ENCODE data around the gene MAB21L4. TPM values are rescaled to one million over a fixed set of nuclear protein-coding genes. Genes with fewer than 3 reads are reported as not detected.

The MAB21L4 gene
- total RNA-seq, 1 donor from 2014 or later: not detected

GRCh38 chr2:240913810-240914644 lies 18.1 kb upstream of the MAB21L4 start:
- DNase-seq (ENCODE audit: low read depth in 2 of 2): peak; percentile 70 to 91

- peak in 1 of 2 donors; percentile 77 for DNase-seq (ENCODE audit: low read depth in 2 of 2)
Observed at GRCh38 chr2:240912878-240913809, 17.2 kb upstream of the MAB21L4 start.

- DNase-seq (ENCODE audit: low read depth in 2 of 2): peak in 1 of 2 donors; percentile 67
Observed at GRCh38 chr2:240911641-240912265, 15.8 kb upstream of the MAB21L4 start.

- DNase-seq (ENCODE audit: low read depth in 2 of 2): no peak
Observed at GRCh38 chr2:240909216-240909974, 13.4 kb upstream of the MAB21L4 start.

GRCh38 chr2:240906911-240907590 lies 11.1 kb upstream of the MAB21L4 start:
- DNase-seq (ENCODE audit: low read depth in 2 of 2): no peak

GRCh38 chr2:240906141-240906910 lies 10.4 kb upstream of the MAB21L4 start, which contains the start of gene CROCC2:
TSS of gene CROCC2 (plus strand) at chr2:240906336. CDS start at chr2:240906514, 178 bp downstream.
- DNase-seq (ENCODE audit: low read depth in 2 of 2): no peak

GRCh38 chr2:240905176-240905781 lies 9.3 kb upstream of the MAB21L4 start:
- DNase-seq (ENCODE audit: low read depth in 2 of 2): no peak

- no peak for DNase-seq (ENCODE audit: low read depth in 2 of 2)
Observed at GRCh38 chr2:240904216-240905175, 8.5 kb upstream of the MAB21L4 start.

- DNase-seq (ENCODE audit: low read depth in 2 of 2): no peak
Observed at GRCh38 chr2:240903191-240904060, 7.5 kb upstream of the MAB21L4 start.

- no peak for DNase-seq (ENCODE audit: low read depth in 2 of 2)
Observed at GRCh38 chr2:240902615-240903041, 6.7 kb upstream of the MAB21L4 start.

- DNase-seq (ENCODE audit: low read depth in 2 of 2): no peak
Observed at GRCh38 chr2:240901986-240902614, 6.1 kb upstream of the MAB21L4 start.

GRCh38 chr2:240900141-240900860 lies 4.3 kb upstream of the MAB21L4 start:
- no peak for DNase-seq (ENCODE audit: low read depth in 2 of 2)

- no peak for DNase-seq (ENCODE audit: low read depth in 2 of 2)
Observed at GRCh38 chr2:240899468-240899865, 3.5 kb upstream of the MAB21L4 start.

GRCh38 chr2:240898731-240899467 lies 2.9 kb upstream of the MAB21L4 start:
- peak; percentile 29 to 34 for DNase-seq (ENCODE audit: low read depth in 2 of 2)

- DNase-seq (ENCODE audit: low read depth in 2 of 2): peak; percentile 66 to 79
Observed at GRCh38 chr2:240898108-240898730, 2.3 kb upstream of the MAB21L4 start.

Data from lung microvascular endothelial cell (primary cell).